CD4-positive, alpha-beta T cell treated with Interleukin-6 at 100 ng/mL for 8 hours (primary cell): Measurements from ENCODE around the gene FZD7.

ENCODE experiments used
- DNase-seq: peaks from one replicate; pipeline ENCODE4 v3.0.0-alpha.2; 2020; ENCODE audit warnings: mixed read lengths, low spot score

The FZD7 gene

DNA sequence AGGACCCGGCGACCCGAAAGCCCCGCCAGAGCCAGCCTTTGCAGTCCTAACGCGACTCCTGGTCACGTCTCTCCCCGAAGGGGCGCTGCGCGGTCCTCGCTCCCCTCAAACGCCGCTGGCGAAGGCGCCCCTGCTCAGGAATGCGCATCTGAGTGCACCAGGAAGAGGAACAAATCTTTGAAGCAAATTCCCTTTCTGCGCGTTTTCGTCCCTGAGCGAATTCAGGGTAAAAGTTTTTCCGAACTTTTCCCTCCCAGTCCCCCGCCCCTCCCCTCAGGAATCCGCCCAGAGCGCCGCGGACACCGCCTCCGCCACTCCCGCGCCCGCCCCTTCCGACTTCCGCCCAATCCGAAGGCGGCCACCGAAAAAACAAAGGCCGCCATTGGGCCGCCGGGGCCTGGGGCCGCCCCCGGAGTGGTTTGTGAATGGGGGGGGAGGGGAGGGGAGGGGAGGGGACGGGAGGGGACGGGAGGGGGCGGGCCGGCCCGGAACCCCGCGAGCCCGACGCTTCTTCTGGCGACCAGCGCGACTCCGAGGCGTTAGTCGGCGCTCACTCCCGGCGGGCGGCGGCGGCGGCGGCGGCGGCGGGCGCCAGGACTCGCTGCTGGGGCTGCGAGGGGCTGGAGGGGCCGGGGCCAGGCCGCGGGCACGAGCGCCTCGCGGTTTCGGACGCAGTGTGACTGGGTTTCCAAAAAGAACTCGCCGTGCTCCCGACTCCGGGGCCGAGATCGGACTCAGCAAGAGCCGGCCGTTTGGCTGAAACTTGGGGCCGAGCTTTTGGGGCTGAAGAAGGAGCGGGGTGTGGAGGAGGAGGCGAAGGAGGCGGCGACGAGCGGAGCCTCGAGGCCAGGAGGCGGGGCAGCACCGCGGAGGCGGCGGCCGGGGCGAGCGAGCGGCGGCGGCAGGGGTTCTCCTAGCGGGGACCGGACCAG is at the start of gene FZD7:
Gene FZD7 (plus strand): TSS at position 539 of the 932 bp plus-strand sequence. CDS start 793 bp downstream, outside the sequence.
- DNase-seq, result peak; percentile 87

DNA sequence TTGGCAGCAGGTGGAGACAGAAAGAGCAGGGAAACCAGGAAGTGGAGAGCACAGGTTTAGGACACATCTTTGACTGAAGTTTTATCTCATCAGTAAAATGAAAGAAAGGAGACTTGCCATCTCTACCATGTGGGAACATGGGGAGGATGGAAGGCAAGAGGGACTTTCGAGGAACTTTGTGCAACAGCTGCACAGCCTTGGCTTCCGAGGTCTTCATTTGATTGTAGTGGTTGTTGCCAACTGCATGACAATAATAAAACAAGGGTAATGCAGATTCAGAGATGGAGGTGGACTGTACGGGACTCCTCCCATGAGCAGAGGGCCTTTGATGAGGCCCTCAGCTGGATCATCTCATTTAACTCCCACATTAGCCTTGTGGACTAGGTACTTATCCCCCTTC is 49.3 kb upstream of the FZD7 start:
- no peak for DNase-seq

DNA sequence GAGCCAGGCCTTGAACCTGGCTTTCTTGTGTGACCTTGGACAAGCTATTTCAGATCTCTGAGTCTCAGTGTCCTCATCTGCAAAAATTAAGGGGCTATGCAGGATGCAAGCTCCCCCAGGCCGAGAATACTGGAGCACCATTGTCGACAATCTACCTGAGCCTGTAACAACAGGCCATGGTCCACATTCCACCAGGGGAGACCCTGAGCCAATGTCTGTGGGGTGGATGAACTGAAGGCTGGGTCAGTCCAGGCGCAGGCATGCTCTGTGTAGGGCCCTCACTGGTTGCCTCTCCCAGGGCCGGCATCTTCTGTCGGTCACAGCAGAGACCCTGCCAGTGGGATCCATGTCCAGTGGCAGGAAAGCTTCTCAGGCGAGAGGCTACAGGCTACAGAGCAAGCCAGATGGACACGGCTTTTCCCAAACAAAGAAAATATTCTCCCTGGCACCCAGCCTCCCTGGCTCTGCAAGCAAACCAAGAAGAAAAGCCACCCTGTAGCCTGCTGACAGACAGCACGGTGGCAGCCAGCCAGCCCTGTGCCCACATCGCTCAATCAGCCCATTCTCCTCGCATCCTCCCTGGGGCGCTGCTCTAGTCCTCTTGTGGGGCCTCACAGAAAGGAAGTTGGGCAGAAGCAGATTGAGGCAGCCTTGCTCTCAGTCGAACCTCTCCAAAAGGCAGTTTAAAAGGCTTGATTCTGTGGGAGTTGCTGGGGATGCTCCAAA is 48.7 kb upstream of the FZD7 start:
- no peak for DNase-seq

DNA sequence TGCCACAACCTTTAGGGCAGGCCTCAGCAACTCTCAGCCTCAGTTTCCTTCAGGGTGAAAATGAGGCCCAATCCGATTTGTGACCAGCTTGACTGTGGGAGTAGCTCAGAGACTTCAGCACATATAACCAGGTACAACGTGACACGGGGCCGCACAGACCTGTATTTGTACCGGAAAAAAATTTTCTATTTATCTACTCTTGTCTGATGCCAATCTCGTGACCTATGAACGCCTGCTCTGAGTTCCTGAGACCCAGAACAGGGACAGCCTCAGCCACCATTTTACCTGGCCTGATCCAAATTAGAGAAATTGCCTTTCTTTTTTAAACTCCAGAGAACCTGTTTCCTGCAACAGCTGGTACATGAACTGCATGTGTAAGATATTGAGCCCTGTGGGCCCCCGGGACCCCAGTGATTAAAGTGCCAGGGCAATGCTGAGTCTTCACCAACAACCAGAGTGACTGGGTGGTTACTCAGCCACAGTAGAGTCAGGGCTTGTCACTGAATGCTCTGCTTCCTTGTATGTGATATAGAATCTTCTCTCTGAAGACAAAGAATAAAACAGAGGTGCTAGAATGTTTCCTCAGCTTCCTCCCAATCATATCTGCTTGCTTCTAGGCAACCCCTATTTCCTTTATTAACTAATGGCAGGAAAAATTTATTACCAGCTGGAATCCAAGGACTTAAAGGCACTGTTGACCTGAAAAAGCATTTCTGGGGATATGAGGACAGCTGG is 47.8 kb upstream of the FZD7 start:
- DNase-seq, result no peak

DNA sequence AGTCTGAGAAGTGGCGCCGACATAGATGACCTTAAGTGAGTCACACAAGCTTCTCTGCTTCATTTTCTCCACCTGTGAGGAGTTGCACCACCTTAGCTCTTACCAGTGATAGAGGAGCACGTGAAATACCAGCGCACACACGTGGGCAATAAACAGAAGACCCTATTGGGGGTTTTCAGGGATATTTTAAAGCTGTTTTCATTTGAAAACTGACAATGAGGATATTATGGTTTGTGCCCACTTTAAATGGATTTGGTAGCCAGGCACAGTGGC is 47.3 kb upstream of the FZD7 start:
- no peak for DNase-seq

DNA sequence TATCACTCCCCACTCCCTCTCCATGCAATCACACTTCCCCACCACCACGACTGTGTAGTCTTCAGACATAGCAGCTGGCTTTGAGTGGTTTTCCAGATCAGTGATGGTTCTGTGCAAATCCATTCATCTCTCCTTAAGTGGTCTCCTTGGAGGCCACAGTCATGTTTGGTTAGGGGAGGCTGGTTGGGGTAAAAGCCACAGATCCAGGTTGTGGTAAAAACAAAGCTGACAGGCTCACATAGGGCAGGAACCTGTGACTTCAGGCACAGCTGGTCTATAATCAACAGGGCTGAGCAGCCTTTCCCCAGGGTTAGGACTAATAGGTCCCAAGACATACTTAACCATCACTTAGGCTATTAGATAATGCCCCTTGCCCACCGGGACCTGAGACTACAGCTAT is 46.2 kb upstream of the FZD7 start:
- DNase-seq, result no peak

DNA sequence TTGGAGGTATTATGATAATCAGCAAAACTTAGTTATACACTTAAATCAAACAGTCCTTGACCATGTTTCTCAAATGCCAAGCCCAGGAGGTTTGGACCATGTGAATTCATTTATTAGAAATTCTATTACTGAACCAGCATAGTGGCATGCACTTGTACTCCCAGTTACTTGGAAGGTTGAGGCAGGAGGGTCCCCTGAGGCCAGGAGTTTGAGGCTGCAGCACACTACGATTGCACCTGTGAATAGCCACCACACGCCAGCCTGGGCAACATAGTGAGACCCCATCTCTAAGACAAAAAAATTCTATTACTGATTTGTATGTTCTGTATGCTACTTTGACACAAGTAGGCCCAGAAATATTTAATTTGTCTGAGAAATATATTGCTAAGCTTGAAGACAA is 43.6 kb upstream of the FZD7 start:
- DNase-seq, result no peak

DNA sequence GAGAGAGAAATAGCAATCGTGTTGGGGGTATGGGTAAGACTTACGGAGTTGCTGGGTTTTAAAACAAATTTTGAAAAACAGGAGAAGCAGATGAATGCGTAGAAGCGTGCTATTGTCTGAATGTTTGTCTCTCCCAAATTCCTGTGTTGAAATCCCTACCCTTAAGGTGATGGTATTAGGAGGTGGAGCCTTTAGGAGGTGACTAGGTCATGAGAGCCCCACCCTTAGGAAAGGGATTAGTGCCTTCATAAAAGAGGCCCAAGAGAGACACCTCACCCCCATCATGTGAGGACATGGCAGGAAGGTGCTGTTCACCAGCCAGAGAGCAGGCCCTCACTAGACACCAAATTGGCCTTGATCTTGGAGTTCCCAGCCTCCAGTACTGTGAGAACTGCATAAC is 40.7 kb upstream of the FZD7 start:
- no peak for DNase-seq

DNA sequence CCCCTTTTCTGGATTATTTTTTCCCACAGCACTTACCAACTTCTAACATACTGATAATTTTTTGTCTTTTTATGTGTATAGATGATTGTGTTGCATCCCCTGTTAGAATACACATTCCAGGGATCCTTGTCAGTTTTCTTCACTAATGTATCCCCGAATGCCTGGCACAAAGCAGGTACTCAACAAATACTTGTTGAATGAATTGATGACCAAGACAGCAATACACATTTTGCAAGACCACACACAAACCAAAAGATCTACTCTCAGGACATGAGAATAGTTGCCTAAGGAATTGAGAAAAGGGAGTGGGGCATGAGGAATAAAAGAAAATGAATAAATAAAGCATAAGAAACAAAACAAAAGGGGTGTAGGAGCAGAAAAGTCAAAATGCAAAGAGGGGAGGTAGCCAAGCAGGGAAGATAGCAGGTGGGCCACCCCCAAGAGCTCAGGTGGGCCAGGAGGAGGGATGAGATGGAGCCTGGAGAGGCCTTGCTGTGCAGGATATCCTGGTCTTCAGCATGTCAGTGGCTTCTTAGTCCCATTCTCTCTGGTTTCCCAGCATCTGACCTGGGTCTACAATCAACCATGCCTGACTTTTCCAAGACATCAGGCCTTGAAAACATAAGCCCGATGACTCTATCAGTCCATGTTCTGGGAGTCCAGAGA is 38.5 kb upstream of the FZD7 start:
- DNase-seq, result no peak

DNA sequence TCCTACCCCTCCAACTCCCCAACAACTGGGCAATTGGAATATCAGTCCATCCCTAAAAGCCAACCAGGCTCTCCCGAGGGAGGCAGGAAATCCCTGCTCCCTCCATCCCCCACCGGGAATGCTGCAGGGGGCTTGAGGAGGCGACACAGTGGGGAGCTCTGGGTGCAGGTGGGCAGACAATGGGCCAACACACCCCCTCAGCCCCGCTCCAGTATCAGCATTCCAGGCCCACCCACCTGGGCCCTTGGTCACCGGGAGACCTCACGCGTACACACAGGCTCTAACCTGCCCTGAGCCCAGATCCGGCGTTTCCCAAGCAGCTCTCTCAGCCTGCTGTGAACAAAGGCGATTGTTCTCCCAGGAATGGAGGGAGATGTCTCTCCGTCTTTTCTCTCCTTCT is 37.6 kb upstream of the FZD7 start:
- no peak for DNase-seq

DNA sequence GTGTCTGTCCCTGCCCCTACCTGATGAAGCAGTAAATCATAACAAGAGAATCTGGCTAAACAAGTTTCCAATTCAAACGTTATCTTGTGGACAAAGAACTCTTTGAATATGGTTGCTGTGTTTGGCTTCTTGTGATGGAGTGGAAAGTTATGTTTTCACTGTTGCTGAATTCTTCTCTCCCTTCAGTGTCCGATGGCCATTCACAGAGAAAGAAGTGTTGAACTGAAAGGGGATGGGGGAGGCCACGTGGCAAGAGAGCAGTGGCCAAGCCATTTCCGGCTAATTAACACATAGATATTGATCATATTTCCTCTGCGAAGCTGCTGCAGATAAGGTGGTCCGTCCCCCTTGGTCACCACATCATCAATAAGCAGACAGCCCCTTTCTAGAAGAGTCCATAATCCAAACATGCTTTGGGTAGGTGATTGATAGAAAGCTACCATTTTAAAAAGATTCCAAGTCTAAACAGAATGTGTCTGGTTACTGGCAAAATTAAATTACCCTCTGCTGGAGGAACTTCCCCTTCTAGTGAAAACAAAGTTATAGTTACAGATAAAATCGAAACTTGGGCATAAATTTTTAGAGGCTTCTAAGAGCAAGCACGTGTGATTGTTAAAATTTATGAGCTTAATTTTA is 36.9 kb upstream of the FZD7 start:
- DNase-seq, result no peak

DNA sequence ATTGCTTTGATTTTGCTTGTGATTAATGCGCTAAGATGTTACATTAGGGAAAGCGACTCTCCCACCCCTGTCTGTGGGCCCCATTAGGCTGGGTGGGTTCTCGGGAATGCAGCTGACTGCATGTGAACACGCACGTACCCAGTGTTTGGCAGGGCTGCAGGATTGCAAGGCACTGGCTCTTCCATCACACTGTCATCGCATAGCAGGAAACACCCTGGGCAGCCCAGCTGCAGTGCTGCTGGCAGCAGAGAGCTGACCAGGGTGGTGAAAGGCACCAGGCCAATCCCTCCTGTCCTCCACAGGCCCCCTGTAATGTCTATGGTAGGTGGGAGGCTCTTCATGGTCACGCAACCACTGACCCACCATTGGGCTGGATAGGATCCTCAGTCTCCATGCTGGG is 34.4 kb upstream of the FZD7 start:
- DNase-seq, result no peak

DNA sequence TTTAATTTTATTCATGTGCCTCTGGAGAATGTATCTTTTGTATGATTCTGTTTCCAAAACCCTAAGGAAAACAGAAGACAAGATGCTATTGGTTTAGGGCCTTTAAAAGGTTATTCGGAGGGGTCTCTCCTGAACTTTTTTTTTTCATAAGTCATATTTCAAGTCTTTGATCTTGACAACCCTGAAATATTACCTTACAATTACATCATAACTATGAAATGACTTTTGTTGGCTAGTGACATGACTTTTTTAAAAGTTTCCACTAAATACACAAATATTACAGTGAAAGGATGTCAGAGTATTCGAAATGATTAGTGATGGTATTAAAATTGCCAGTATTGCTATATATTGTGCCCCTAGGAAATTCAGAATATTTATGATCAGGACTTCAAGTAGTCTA is 31.8 kb upstream of the FZD7 start:
- DNase-seq, result no peak

DNA sequence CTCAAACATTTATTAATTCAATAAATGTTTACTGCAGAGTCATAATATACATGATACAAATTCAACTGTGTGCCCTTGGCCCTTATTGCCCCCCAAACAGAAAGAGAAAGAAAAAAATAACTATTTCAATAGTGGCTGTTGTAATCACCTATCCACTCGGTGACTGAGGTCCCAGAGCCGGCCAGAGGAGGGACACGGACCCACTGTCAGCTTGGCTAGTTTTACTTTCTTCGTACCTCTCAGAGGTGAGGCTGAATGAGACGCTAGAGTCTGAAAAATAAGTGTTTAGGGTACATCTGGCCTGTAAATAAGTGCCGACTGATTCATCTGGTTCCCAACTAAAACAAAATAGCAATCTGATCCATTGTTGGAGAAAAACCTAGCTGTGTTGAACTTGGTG is 31.3 kb upstream of the FZD7 start:
- DNase-seq, result no peak

DNA sequence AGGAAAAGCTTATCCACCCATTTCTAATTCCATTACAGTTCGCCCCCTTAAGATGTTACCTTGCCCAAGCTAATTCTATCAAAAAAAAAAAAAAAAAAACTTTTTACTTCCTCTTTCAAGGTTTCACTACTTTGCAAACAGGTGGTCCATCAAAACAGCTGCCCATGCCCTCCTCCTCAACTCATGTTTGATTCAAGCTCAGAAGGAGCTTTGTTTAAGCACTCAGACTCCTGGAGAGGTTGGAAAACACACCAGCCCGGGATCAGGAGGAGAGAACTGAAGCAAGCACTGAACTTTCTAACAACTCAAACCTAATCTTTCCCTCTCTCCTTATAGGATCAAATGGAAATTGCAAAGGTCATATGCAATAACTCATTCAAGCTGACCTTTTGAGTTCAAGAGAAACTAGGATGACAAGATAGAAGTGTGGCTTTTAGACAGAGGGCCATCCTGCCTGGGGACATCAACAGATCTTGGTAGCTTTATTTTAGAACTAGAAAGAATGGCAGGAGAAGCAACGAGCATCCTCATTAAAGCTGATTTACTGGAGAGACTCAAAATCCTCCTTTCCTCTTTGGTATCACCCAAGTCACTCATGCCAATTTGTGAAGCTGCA is 28.3 kb upstream of the FZD7 start:
- no peak for DNase-seq

DNA sequence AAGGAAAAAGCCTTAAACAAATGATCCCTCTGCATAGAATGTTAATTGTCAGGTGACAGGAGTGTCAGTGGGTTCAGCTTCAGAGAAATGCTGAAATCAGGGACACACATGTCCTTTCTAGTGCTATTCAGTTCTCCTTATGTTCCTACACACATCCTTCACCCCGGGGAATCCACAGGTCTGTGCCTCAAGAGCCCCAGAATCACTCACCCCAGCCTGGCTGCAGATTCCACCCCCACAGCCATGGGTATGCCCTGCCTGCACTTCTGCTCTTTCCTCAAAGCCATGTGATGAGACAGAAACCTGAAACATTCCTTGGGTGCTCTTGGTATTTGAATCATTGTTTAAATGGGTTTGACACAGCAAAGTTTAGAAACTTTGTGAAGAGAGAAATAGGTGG is 27.4 kb upstream of the FZD7 start:
- no peak for DNase-seq

DNA sequence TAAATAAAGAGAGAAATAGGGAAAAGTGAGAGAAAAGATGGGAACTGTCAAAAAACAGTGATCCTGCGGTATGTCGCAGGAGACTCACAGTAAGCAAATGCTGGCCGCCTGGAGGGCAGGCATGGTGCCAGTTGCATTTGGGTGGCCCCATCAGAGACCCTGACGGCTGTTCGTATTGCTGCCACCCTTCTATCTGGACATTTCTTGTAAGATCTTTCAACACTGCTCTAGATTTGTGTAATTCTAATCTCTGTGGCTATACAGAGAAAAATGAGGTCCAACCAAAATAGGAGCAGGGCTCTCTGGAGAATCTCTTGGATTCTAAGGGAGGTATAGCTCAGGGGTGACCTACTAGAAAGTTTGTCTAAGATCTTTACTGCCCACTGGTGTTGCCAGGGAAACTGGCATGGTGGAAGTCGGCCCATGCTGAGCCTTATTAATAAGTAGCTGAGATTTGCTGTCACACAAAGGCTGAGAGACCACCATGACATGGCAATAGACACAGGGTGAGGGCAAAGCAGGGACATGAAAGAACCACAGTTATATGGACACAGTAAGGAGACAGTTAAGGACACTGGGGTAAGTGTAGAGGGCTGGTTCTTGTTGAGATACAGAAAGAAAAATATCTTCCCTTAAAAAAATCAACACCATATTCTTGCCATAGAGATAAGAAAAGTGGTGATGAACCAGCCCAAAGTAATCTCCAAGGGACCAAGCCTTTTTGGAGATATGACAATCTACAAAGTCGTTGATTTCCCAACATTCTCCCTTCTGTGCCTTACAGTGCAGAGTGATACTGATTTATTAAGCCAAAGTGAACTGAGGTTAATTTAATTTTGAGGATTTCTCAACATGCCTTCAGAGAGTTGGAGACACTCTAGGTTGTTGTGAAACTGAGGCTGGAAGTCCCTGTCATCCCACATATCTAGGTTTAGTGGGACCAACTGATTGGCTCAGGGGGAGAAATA is 26.4 kb upstream of the FZD7 start:
- DNase-seq, result no peak

DNA sequence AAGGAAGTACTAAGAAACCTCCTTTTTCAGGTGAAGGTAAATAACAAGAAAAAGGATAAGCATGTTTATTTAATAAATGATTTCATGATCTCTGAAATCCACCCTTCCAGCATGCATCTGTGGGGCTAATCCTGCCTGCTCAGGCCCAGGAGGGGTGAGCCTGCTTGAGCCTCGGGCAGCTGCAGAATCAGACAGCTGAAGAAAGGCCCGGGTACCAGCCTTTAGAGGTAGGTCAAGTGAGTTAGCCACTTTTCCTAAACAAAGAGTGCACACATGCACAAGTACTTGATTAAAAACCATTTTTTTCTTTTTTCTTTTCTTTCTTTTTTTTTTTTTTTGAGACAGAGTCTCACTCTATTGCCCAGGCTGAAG is 25.7 kb upstream of the FZD7 start:
- no peak for DNase-seq

DNA sequence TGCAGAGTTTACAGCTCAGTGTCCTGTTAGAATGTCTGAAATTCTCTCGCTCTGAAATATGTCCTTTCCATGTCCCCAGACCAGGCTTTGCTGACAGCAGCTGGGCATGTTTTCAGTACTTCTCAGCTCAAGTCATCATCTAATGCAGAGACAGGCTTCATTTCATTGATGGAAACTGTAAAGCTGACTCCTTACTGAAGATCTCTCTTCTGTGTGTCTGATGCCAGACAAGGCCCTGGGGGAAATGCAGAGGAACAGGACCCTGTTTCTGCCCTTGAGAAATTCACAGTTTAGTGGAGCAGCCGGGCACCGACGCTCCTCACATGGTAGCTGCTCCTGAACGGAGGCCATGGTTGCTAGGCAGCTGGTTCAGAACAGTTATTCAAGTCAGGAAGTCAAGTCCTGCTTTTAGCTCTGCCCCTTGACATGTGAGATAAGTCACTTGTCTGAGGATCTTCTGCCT is 24.6 kb upstream of the FZD7 start:
- no peak for DNase-seq

DNA sequence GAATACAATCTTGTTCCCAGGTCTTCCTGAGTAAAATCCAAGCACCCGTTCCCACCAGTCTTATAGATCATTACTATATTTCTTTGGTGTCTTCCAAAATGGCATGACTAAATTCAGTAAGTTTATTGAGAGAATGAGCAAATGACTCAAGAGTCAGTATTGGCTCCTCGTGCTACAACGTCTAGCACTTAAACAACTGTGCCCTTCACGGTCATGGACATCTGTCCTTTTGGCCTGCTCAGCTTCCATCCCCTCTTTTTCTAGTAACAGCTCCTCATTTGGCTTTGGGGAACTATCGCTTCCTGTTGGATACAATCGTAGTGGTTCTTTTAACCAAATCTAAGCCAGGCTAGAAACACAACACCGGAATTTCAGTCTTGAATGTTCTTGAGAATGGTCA is 24.1 kb upstream of the FZD7 start:
- no peak for DNase-seq
